DOHH2 (cell line): ENCODE results near the gene P2RX6.

Experiments
- CTCF ChIP-seq: fragments of 200-600 bp; sonication (generic); IDR thresholded peaks from one replicate; pipeline ENCODE4 v1.5.1; 2014; ENCODE audit warnings: antibody characterized with exemption, mild to moderate bottlenecking, low read depth, low read length; ENCODE audit not compliant: poor library complexity, severe bottlenecking
- EZH2phosphoT487 ChIP-seq: fragments of 200-600 bp; sonication (generic); IDR thresholded peaks from 2 replicates; pipeline ENCODE4 v1.6.1; 2017; ENCODE audit warnings: borderline replicate concordance, mild to moderate bottlenecking, antibody characterized with exemption, low read length, moderate library complexity, mixed read lengths

GRCh38 chr22:20989323-20990138 lies 25.4 kb upstream of the P2RX6 start:
- TF ChIP-seq CTCF (no peak), EZH2phosphoT487 (no peak)
